ENCODE results near the gene SAP130. TPM values are rescaled to one million over a fixed set of nuclear protein-coding genes. Genes with fewer than 3 reads are reported as not detected.

Gene SAP130
- total RNA-seq, 1 donor: 15.2 TPM

DNA sequence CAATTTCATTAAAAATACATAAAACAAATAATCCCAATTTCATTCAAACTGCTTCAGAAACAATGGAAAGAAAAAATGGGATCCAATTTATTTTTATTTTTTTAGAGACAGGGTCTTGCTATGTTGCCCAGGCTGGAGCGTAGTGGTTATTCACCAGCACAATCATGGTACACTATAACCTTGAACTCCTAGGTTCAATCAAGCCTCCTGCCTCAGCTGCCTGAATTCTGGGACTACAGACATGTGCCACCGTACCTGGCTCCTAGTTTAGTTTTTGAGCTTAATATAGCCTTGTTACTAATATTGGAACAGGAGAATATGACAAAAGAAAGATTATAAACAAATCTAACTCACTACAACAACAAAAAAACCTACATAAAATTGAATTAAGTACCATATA, 34.2 kb downstream of the SAP130 start:
- no peak overlapping the region for H3K4me3 ChIP-seq (ENCODE audit: low read depth, low read length)
- no peak for TF ChIP-seq CTCF (IDR thresholded peaks at IDR 0.05; ENCODE audit: insufficient read depth, low read length)
- DNase-seq (ENCODE audit: low read depth): no peak

DNA sequence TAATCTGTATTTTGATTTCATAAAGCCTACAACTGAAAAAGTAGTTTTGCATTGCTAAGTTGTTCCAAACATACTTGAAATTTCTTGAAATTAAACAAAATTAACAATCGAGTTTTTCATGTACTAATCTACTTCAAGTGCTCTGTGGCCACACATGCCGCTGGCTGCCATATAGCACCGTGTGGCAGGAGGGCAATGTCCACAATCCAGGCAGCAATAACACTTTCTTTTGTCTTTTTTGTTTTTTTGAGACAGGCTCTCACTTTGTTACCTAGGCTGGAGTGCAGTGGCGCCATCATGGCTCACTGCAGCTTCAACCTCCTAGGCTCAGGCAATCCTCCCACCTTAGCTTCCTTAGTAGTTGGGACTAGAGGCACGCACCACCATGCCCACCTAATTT, 36.1 kb downstream of the SAP130 start:
- no peak for DNase-seq (ENCODE audit: low read depth)
- H3K4me3 ChIP-seq (ENCODE audit: low read depth, low read length): no peak overlapping the region
- TF ChIP-seq CTCF (IDR thresholded peaks at IDR 0.05; ENCODE audit: insufficient read depth, low read length): no peak

- no peak for TF ChIP-seq CTCF (IDR thresholded peaks at IDR 0.05; ENCODE audit: insufficient read depth, low read length)
Measured at GRCh38 chr2:127986548-127987079, 41.2 kb downstream of the SAP130 start.

DNA sequence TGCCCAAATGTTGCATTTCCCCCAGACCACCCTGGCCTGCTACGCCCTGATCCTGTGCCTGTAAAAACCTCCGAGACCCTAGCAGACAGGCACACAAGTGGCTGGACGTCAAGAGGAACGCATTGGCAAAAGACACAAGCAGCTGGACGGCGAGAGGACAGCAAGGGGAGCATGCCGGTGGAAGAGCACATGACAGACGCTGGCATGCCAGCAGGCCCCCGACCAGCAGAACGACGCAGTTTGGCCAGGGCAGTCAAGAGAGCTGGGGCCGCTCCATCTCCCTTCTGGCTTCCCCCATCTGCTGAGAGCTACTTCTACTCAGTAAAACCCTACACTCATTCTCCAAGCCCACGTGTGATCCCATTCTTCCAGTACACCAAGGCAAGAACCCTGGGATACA, 42.1 kb downstream of the SAP130 start:
- no peak for TF ChIP-seq CTCF (IDR thresholded peaks at IDR 0.05; ENCODE audit: insufficient read depth, low read length)
- DNase-seq (ENCODE audit: low read depth): no peak
- H3K4me3 ChIP-seq (ENCODE audit: low read depth, low read length): no peak overlapping the region

More at GRCh38 chr2:127986548-127987079, 41.2 kb downstream of the SAP130 start:
- H3K4me3 ChIP-seq (ENCODE audit: low read depth, low read length): no peak overlapping the region
- no peak for DNase-seq (ENCODE audit: low read depth)

- DNase-seq (ENCODE audit: low read depth): no peak
- no peak overlapping the region for H3K4me3 ChIP-seq (ENCODE audit: low read depth, low read length)
- TF ChIP-seq CTCF (IDR thresholded peaks at IDR 0.05; ENCODE audit: insufficient read depth, low read length): no peak
Measured at GRCh38 chr2:127985026-127985734, 42.7 kb downstream of the SAP130 start.

DNA sequence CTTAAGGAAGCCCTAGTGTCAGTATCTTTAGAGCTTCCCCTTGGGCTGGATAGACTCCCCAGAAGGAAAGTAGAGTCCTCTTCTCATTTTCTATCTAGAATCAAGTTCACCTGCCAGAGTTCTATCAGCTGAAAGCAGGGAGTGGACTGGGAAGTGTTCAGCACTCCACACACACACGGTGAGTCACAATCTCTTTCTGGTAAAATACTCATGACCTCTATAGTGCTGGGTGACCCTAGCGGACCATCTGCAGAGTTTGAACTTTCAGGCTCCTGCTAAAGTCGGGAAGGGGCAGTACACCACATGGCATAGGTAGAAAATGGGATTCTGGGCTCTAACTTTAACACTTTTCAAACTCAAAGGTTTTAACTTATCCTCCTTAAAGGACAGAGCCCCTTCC, 43.3 kb downstream of the SAP130 start:
- no peak for TF ChIP-seq CTCF (IDR thresholded peaks at IDR 0.05; ENCODE audit: insufficient read depth, low read length)
- no peak for DNase-seq (ENCODE audit: low read depth)
- H3K4me3 ChIP-seq (ENCODE audit: low read depth, low read length): no peak overlapping the region

All from fibroblast of the aortic adventitia (primary cell).